H9 (cell line): Measurements from ENCODE around the gene RFX8. TPM values are rescaled to one million over a fixed set of nuclear protein-coding genes. Genes with fewer than 3 reads are reported as not detected.

ENCODE experiments used
- DNase-seq: peaks from one replicate; pipeline ENCODE4 v3.0.0-alpha.2; 2017
- H2AFZ ChIP-seq: one replicate; pipeline ENCODE4 v1.6.1; 2013; ENCODE audit warnings: mild to moderate bottlenecking, low read length, control low read depth, moderate library complexity
- H2AK5ac ChIP-seq: 2 replicates; pipeline ENCODE4 v1.6.1; 2013; ENCODE audit warnings: low read length, control low read depth, mixed read lengths; ENCODE audit not compliant: insufficient read length
- H2BK120ac ChIP-seq: one replicate; pipeline ENCODE4 v1.6.1; 2013; ENCODE audit warnings: low read depth, mild to moderate bottlenecking, low read length, control low read depth, inconsistent platforms; ENCODE audit not compliant: poor library complexity, severe bottlenecking
- H2BK12ac ChIP-seq: 2 replicates; pipeline ENCODE4 v1.6.1; 2013; ENCODE audit warnings: low read length, control low read depth, mixed read lengths, low read depth; ENCODE audit not compliant: insufficient read length
- H2BK15ac ChIP-seq: 2 replicates; pipeline ENCODE4 v1.6.1; 2013; ENCODE audit warnings: low read depth, low read length, control low read depth
- H2BK20ac ChIP-seq: one replicate; pipeline ENCODE4 v1.6.1; 2013; ENCODE audit warnings: low read depth, mild to moderate bottlenecking, low read length, control low read depth, inconsistent platforms; ENCODE audit not compliant: poor library complexity, severe bottlenecking
- H2BK5ac ChIP-seq: 2 replicates; pipeline ENCODE4 v1.6.1; 2013; ENCODE audit warnings: low read length, control low read depth, mixed read lengths; ENCODE audit not compliant: insufficient read length
- H3K14ac ChIP-seq: 2 replicates; pipeline ENCODE4 v1.6.1; 2013; ENCODE audit warnings: low read length, control low read depth; ENCODE audit not compliant: insufficient read depth
- H3K18ac ChIP-seq: 2 replicates; pipeline ENCODE4 v1.6.1; 2013; ENCODE audit warnings: low read depth, mild to moderate bottlenecking, mixed read lengths, low read length, control low read depth; ENCODE audit not compliant: insufficient read length
- H3K23ac ChIP-seq: 2 replicates; pipeline ENCODE4 v1.6.1; 2013; ENCODE audit warnings: low read length, control low read depth, mixed read lengths, low read depth; ENCODE audit not compliant: insufficient read length
- H3K23me2 ChIP-seq: 2 replicates; pipeline ENCODE4 v1.6.1; 2013; ENCODE audit warnings: low read depth, mild to moderate bottlenecking, mixed read lengths, low read length, control low read depth; ENCODE audit not compliant: insufficient read length, poor library complexity, severe bottlenecking
- H3K27ac ChIP-seq: 2 replicates; pipeline ENCODE4 v1.5.1; 2013; ENCODE audit warnings: low read length, control low read depth, mixed read lengths, low read depth; ENCODE audit not compliant: insufficient read length
- H3K27me3 ChIP-seq: 2 replicates; pipeline ENCODE4 v1.6.1; 2013; ENCODE audit warnings: low read length, control low read depth, inconsistent platforms; ENCODE audit not compliant: insufficient read depth
- H3K4ac ChIP-seq: 2 replicates; pipeline ENCODE4 v1.6.1; 2013; ENCODE audit warnings: low read depth, mild to moderate bottlenecking, control low read depth, inconsistent platforms, low read length, moderate library complexity
- H3K4me1 ChIP-seq: 2 replicates; pipeline ENCODE4 v1.6.1; 2013; ENCODE audit warnings: low read length, control low read depth, inconsistent platforms; ENCODE audit not compliant: insufficient read depth
- H3K4me2 ChIP-seq: 2 replicates; pipeline ENCODE4 v1.6.1; 2013; ENCODE audit warnings: low read length, control low read depth, mixed read lengths; ENCODE audit not compliant: insufficient read length, insufficient read depth
- H3K56ac ChIP-seq: 2 replicates; pipeline ENCODE4 v1.6.1; 2013; ENCODE audit warnings: low read depth, mild to moderate bottlenecking, mixed read lengths, low read length, control low read depth; ENCODE audit not compliant: insufficient read length
- H3K79me1 ChIP-seq: 2 replicates; pipeline ENCODE4 v1.6.1; 2013; ENCODE audit warnings: low read depth, mild to moderate bottlenecking, moderate library complexity, low read length, control low read depth, inconsistent platforms; ENCODE audit not compliant: insufficient read depth, poor library complexity, severe bottlenecking
- H3K79me2 ChIP-seq: 2 replicates; pipeline ENCODE4 v1.6.1; 2013; ENCODE audit warnings: low read length, control low read depth, inconsistent platforms; ENCODE audit not compliant: insufficient read depth
- H3K9ac ChIP-seq: 2 replicates; pipeline ENCODE4 v1.6.1; 2013; ENCODE audit warnings: low read length, control low read depth, mixed read lengths; ENCODE audit not compliant: insufficient read length; ENCODE audit errors: extremely low read depth
- H3K9me3 ChIP-seq: one replicate; pipeline ENCODE4 v1.6.1; 2013; ENCODE audit warnings: low read depth, low read length, inconsistent platforms; ENCODE audit not compliant: control insufficient read depth
- H3T11ph ChIP-seq: one replicate; pipeline ENCODE4 v1.6.1; 2013; ENCODE audit warnings: mild to moderate bottlenecking, low read length, control low read depth, inconsistent platforms
- H4K20me1 ChIP-seq: one replicate; pipeline ENCODE4 v1.6.1; 2013; ENCODE audit not compliant: control insufficient read depth, insufficient read length, insufficient read depth
- H4K5ac ChIP-seq: 2 replicates; pipeline ENCODE4 v1.6.1; 2013; ENCODE audit warnings: low read depth, mild to moderate bottlenecking, mixed read lengths, low read length, control low read depth; ENCODE audit not compliant: insufficient read length
- H4K8ac ChIP-seq: replicated peaks from 2 replicates; pipeline ENCODE4 v1.6.1; 2013; ENCODE audit warnings: low read length, control low read depth, mixed read lengths, low read depth; ENCODE audit not compliant: insufficient read length
- H4K91ac ChIP-seq: 2 replicates; pipeline ENCODE4 v1.6.1; 2013; ENCODE audit warnings: low read depth, mild to moderate bottlenecking, moderate library complexity, mixed read lengths, low read length, control low read depth; ENCODE audit not compliant: insufficient read length
- H3K27ac Mint-ChIP-seq, 3 experiments: 2 replicates in 2 of 3; 3 replicates in 1 of 3; pipeline ENCODE4 v1.8.0; 2020 to 2021; ENCODE audit warnings: mixed read lengths in 3 of 3, mild to moderate bottlenecking in 1 of 3, moderate library complexity in 1 of 3
- H3K27me3 Mint-ChIP-seq: 2 replicates; pipeline ENCODE4 v1.8.0; 2021; ENCODE audit warnings: low read depth, mild to moderate bottlenecking, moderate library complexity, mixed read lengths
- H3K36me3 Mint-ChIP-seq, 3 experiments: 2 replicates in 2 of 3; 3 replicates in 1 of 3; pipeline ENCODE4 v1.8.0; 2020 to 2021; ENCODE audit warnings: low read depth in 3 of 3, mixed read lengths in 3 of 3; ENCODE audit not compliant: insufficient read depth in 1 of 3
- H3K4me1 Mint-ChIP-seq, 2 experiments: 2 replicates each; pipeline ENCODE4 v1.8.0; 2020; ENCODE audit warnings: mixed read lengths in 2 of 2
- H3K4me3 Mint-ChIP-seq, 2 experiments: 2 replicates in 1 of 2; 3 replicates in 1 of 2; pipeline ENCODE4 v1.8.0; 2020 to 2021; ENCODE audit warnings: mild to moderate bottlenecking in 2 of 2, mixed read lengths in 2 of 2, moderate library complexity in 1 of 2
- H3K9me3 Mint-ChIP-seq, 2 experiments: 2 replicates in 1 of 2; 3 replicates in 1 of 2; pipeline ENCODE4 v1.8.0; 2020; ENCODE audit warnings: mild to moderate bottlenecking in 2 of 2, mixed read lengths in 2 of 2, moderate library complexity in 1 of 2
- CTCF ChIP-seq: fragments of 200-600 bp; sonication (generic); conservative IDR thresholded peaks from 3 replicates; pipeline ENCODE4 v1.8.0; 2021; ENCODE audit warnings: antibody characterized with exemption, mild to moderate bottlenecking
- WGBS: extraction: QIAGEN DNeasy Blood & Tissue Kit; methylation state at CpG from one replicate; pipeline ENCODE4 v1.1.7; 2013; ENCODE audit warnings: missing lambda C conversion rate, low lambda C conversion rate, mixed read lengths; ENCODE audit not compliant: insufficient read length; ENCODE audit errors: extremely low coverage; 5-methylcytosine and 5-hydroxymethylcytosine counted together
- total RNA-seq: library from RNA; stranded (reverse); gene quantifications from 2 replicates; pipeline ENCODE4 v1.2.1, GENCODE V29; 2021

RFX8 gene
- total RNA-seq, 1 experiment from 2014 or later, result 0.22 TPM

DNA sequence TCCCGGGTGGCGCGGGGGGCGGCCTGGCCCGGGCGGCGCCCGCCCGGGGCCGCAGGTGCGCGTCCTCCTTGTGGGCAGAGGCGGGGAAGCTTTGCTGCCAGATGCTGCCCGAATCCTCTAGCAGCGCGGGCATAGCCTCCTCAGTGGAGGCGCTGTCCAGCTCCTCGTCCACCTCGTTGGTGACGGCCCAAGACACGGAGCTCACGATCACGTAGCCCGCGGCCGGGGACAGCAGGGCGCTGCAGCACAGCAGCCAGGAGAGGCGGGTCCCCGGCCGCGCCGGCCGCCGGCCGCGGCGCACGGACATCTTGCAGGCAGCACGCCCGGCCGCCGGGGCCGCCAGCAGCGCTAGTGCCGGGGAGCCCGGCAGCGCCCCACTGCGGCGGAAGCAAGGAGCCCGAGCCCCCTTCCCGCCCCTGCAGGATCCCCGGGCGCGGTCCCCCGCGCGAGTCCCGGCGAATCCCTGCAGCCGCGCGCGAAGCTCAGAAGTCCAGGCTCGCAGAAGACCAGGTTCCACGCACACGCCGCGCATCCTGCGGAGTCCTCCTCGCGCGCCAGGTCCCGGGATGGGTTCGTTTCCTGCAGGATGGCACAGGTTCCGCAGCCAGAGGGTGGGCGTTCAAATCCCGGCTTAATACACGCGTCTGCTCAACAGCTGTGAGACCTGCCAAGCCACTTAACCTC lies 87.6 kb downstream of the RFX8 start, which contains the start of gene CREG2:
CREG2 (minus strand) TSS at position 353 of the 684 bp plus-strand sequence; CDS start at position 307, 46 bp downstream.
- no peak within 1 kb of the TSS for H3K9ac ChIP-seq
- no peaks in the 10 kb centered on the region for H3K4me1 ChIP-seq
- no peak within 1 kb of the TSS for H3K23ac ChIP-seq
- WGBS, result no CpG with 5 or more reads among the region's 79 CpGs
- H3K18ac ChIP-seq, result no peak within 1 kb of the TSS
- H3K4me2 ChIP-seq, result peak within 1 kb of the TSS; percentile 76
- H4K91ac ChIP-seq, result no peak within 1 kb of the TSS
- no peaks in the 10 kb centered on the region for H4K20me1 ChIP-seq
- no peak within 1 kb of the TSS for H3K27ac ChIP-seq
- Mint-ChIP-seq H3K4me3 (peak within 1 kb of the TSS; percentile 71 to 88), H3K27me3 (peaks cover 63% of the 10 kb centered on the region), H3K4me1 (peaks cover 23 to 24% of the 10 kb centered on the region in 2 experiments), H3K36me3 (no peaks in the 10 kb centered on the region; a peak in 1 of 7 replicates), H3K27ac (no peak within 1 kb of the TSS), H3K9me3 (no peaks in the 10 kb centered on the region; a peak in 1 of 5 replicates)
- peaks cover 8% of the 10 kb centered on the region for H3K23me2 ChIP-seq
- H3K79me2 ChIP-seq, result no peaks in the 10 kb centered on the region
- no peak within 1 kb of the TSS for H2AFZ ChIP-seq
- no peak within 1 kb of the TSS for H4K8ac ChIP-seq
- H4K5ac ChIP-seq, result no peak within 1 kb of the TSS
- no peak within 1 kb of the TSS for H2BK12ac ChIP-seq
- no peak within 1 kb of the TSS for H2BK5ac ChIP-seq
- no peak within 1 kb of the TSS for H3T11ph ChIP-seq
- H3K27me3 ChIP-seq, result peaks cover 13% of the 10 kb centered on the region; the same call in 1 of the 2 replicates
- H2BK15ac ChIP-seq, result no peak within 1 kb of the TSS
- H2AK5ac ChIP-seq, result no peak within 1 kb of the TSS
- no peak within 1 kb of the TSS for H2BK120ac ChIP-seq
- H3K14ac ChIP-seq, result peak within 1 kb of the TSS; percentile 56; the same call in 1 of the 2 replicates
- TF ChIP-seq CTCF, result peak; percentile 75
- H2BK20ac ChIP-seq, result no peak within 1 kb of the TSS
- H3K79me1 ChIP-seq, result no peaks in the 10 kb centered on the region
- H3K56ac ChIP-seq, result no peak within 1 kb of the TSS
- peak; percentile 78 for DNase-seq
- no peaks in the 10 kb centered on the region for H3K9me3 ChIP-seq
- H3K4ac ChIP-seq, result no peak within 1 kb of the TSS
